ENCODE data around the gene SLC12A6. TPM values are rescaled to one million over a fixed set of nuclear protein-coding genes. Genes with fewer than 3 reads are reported as not detected.

SLC12A6 gene
- total RNA-seq, 4 donors from 2014 or later: 23.1 to 25.7 (median 23.6) TPM

- no peak for TF ChIP-seq POLR2A (IDR thresholded peaks at IDR 0.05)
- no peak for TF ChIP-seq CTCF (IDR thresholded peaks at IDR 0.05)
- 75 to 78% methylated on average over 2 of the region's 2 CpGs for WGBS, 2 donors
- no peak for DNase-seq (ENCODE audit: low spot score in 2 of 2)
- intact Hi-C loops (cut with DNase I; ENCODE audit: low total_unique reads): no loop called here
- no peak overlapping the region for H3K4me3 ChIP-seq (ENCODE audit: low read depth, poor library complexity, severe bottlenecking)
These were observed 8.6 kb downstream of the SLC12A6 start for GRCh38 chr15:34329006-34329405.

- intact Hi-C loops (cut with DNase I; ENCODE audit: low total_unique reads): no loop called here
- H3K4me3 ChIP-seq (ENCODE audit: low read depth, poor library complexity, severe bottlenecking): no peak overlapping the region
- TF ChIP-seq POLR2A (IDR thresholded peaks at IDR 0.05): no peak
- TF ChIP-seq CTCF (IDR thresholded peaks at IDR 0.05): no peak
- DNase-seq (ENCODE audit: low spot score in 2 of 2): no peak
- WGBS, 2 donors: 84 to 88% methylated on average over 4 of the region's 4 CpGs
These were observed 9.7 kb downstream of the SLC12A6 start for GRCh38 chr15:34327906-34328305.

GRCh38 chr15:34325368-34325767 is 12.2 kb downstream of the SLC12A6 start:
- intact Hi-C loops (cut with DNase I; ENCODE audit: low total_unique reads): no loop called here
- no peak overlapping the region for H3K4me3 ChIP-seq (ENCODE audit: low read depth, poor library complexity, severe bottlenecking)
- TF ChIP-seq CTCF (IDR thresholded peaks at IDR 0.05): no peak
- DNase-seq (ENCODE audit: low spot score in 2 of 2): no peak

GRCh38 chr15:34324933-34325332 is 12.6 kb downstream of the SLC12A6 start:
- H3K4me3 ChIP-seq (ENCODE audit: low read depth, poor library complexity, severe bottlenecking): no peak overlapping the region
- 92 to 98% methylated on average over 1 of the region's 1 CpG for WGBS, 2 donors
- intact Hi-C loops (cut with DNase I; ENCODE audit: low total_unique reads): no loop called here
- no peak for TF ChIP-seq CTCF (IDR thresholded peaks at IDR 0.05)
- TF ChIP-seq POLR2A (IDR thresholded peaks at IDR 0.05): no peak
- no peak for DNase-seq (ENCODE audit: low spot score in 2 of 2)

- DNase-seq (ENCODE audit: low spot score in 2 of 2): no peak
- 96 to 98% methylated on average over 10 of the region's 10 CpGs for WGBS, 2 donors
- TF ChIP-seq POLR2A (IDR thresholded peaks at IDR 0.05) (no peak), CTCF (IDR thresholded peaks at IDR 0.05) (no peak)
- intact Hi-C loops (cut with DNase I; ENCODE audit: low total_unique reads): no loop called here
- no peak overlapping the region for H3K4me3 ChIP-seq (ENCODE audit: low read depth, poor library complexity, severe bottlenecking)
These were observed 14.4 kb downstream of the SLC12A6 start for GRCh38 chr15:34323217-34323616.

- no peak for TF ChIP-seq POLR2A (IDR thresholded peaks at IDR 0.05)
- TF ChIP-seq CTCF (IDR thresholded peaks at IDR 0.05): no peak
- peak in 1 of 2 donors; percentile 83 for DNase-seq (ENCODE audit: low spot score in 2 of 2)
- WGBS, 2 donors: 2 to 7% methylated on average over 10 of the region's 10 CpGs
- intact Hi-C loops (cut with DNase I; ENCODE audit: low total_unique reads): no loop called here
- peak overlapping the region; percentile 4 for H3K4me3 ChIP-seq (ENCODE audit: low read depth, poor library complexity, severe bottlenecking)
These were observed 19.1 kb downstream of the SLC12A6 start for GRCh38 chr15:34318277-34319079.

All from lower leg skin (tissue), 4 donors.